AG09309 (cell line): ENCODE data around the gene ADGRL1.

Experiments used
- DNase-seq: peaks from one replicate; pipeline ENCODE4 v3.0.0-alpha.2; 2010; ENCODE audit warnings: low read depth
- H3K4me3 ChIP-seq: 2 replicates; pipeline ENCODE4 v1.5.1; 2011; ENCODE audit warnings: mild to moderate bottlenecking, low read depth, low read length, moderate library complexity; ENCODE audit not compliant: control insufficient read depth
- TF ChIP-seq, protein P1 (sequence below): IDR thresholded peaks from 2 replicates; pipeline ENCODE4 v1.5.1; 2011; ENCODE audit warnings: mild to moderate bottlenecking, low read depth, low read length, inconsistent platforms; ENCODE audit not compliant: insufficient read depth, control insufficient read depth; ENCODE audit errors: missing control alignments

ADGRL1 gene

DNA sequence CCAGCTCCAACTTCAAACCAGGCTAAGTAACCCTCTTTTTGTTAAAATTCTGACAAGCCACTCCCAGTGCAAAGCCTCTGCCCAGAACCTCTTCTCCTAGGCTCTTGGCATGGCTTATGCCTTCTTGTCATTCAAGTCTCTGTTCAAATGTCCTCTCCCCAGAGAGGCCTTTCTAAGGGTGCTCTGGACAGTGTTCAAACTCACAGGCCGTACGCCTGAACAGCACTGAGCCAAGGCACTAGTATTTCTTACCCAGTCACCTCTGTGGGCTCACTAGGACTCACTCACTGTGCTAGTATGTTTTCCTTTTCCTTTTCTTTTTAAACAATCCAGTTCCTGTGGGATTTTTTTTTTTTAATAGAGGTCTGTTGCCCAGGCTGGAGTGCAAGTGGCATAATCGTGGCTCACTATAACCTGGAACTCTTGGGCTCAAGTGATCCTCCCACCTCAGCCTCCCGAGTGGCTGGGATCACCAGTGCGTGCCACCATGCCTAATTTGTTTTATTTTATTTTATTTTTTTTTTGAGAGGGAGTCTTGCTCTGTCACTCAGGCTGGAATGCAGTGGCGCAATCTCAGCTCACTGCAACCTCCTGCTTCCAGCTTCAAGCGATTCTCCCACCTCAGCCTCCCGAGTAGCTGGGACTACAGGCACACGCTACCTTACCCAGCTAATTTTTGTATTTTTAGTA, 67.2 kb downstream of the ADGRL1 start:
- DNase-seq: no peak
- H3K4me3 ChIP-seq: no peak overlapping the region
- TF ChIP-seq, protein P1, sequence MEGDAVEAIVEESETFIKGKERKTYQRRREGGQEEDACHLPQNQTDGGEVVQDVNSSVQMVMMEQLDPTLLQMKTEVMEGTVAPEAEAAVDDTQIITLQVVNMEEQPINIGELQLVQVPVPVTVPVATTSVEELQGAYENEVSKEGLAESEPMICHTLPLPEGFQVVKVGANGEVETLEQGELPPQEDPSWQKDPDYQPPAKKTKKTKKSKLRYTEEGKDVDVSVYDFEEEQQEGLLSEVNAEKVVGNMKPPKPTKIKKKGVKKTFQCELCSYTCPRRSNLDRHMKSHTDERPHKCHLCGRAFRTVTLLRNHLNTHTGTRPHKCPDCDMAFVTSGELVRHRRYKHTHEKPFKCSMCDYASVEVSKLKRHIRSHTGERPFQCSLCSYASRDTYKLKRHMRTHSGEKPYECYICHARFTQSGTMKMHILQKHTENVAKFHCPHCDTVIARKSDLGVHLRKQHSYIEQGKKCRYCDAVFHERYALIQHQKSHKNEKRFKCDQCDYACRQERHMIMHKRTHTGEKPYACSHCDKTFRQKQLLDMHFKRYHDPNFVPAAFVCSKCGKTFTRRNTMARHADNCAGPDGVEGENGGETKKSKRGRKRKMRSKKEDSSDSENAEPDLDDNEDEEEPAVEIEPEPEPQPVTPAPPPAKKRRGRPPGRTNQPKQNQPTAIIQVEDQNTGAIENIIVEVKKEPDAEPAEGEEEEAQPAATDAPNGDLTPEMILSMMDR: no peak

DNA sequence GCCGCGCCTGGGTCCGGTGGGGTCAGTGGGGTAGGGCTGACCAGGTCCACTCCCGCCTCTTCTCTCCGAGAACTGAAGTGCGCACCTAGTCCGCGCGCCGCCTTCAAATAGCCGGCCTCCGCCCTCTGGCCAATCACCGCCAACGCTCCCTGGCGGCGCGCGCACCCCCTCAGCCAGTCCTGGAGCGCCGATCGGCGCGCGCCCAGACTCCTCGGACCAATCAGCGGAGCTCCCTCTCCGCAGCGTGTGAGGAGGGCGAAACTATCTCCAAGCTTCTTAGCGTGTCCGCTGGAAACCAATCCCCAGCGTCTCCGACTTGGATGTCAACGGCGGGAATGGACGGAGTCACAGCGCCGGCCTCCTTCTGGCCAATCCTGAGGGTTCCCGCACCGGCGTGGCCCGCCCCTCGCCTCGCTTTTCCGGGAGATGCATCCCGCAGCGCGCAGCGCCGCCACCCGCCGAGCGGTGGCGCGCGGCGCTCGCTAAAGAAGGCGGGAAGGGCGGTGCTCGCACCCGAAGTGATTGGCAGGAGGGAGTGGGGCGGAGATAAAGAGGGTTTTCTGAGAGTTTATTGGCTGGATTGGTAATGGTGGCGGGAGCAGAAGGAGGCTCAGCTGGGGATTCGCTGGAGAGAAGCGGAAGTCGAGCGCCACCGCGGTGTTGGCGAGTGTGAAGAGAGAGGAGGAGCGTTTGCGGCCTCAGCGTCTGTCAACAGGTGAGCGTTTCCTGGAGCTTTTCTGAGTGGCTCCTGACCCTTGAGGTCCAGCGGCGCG, 69.3 kb downstream of the ADGRL1 start, which contains the start of gene ASF1B:
ASF1B (minus strand) TSS at position 81 of the 773 bp plus-strand sequence. CDS start 133 bp downstream, outside the sequence.
- TF ChIP-seq, protein P1: peak; percentile 59
- DNase-seq: peak; percentile 100

DNA sequence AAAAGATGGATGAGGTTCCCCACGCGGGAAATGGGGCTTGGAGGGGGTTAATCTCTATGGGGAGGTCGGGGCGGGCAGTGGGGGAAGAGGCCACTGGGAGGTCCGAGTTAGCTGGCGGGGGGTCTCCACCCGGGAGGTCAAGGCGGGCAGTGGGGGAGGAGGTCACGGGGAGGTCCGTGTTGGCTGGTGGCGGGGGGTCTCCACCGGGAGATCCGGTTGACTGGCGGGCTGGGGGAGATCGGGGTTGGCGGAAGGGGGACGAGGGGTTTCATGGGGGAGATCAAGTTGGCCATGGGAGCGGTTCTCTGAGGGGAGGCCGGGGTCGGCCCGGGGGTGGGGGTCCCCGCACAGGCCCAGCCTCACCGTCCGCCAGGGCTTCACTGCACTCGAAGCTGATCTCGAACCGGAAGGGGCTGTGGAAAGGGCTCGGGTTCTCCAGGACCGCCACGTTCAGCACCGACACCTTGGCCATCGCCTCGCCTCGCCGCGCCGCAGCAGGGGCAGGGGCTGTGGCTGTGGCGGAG, 69.9 kb downstream of the ADGRL1 start:
- no peak for DNase-seq
- peak overlapping the region; percentile 76 for H3K4me3 ChIP-seq
- TF ChIP-seq, protein P1: no peak

More for the DNA sequence above, 69.3 kb downstream of the ADGRL1 start, which contains the start of gene ASF1B:
- peak within 1 kb of the TSS; percentile 87 for H3K4me3 ChIP-seq

DNA sequence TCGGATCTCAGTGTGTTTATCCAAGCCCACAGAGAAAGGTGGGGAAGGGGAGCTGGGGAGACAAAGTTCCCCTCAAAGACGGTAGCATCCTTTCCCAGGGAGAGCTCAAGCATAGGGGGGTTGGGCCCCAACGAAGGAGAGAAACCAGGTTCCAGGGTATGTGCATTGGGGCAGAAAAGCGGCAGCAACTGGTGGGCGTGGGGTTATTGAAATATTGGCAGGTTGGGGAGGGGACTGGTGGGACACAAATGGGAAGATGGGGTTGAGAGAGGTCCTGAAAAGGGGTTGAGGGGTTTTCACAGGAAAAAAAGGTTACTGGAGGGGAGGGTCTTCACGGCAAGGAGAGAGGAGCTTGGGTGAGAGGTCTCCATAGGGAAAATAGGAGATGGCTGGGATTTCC, 70.6 kb downstream of the ADGRL1 start:
- DNase-seq: no peak
- peak overlapping the region; percentile 76 for H3K4me3 ChIP-seq
- TF ChIP-seq, protein P1: no peak

DNA sequence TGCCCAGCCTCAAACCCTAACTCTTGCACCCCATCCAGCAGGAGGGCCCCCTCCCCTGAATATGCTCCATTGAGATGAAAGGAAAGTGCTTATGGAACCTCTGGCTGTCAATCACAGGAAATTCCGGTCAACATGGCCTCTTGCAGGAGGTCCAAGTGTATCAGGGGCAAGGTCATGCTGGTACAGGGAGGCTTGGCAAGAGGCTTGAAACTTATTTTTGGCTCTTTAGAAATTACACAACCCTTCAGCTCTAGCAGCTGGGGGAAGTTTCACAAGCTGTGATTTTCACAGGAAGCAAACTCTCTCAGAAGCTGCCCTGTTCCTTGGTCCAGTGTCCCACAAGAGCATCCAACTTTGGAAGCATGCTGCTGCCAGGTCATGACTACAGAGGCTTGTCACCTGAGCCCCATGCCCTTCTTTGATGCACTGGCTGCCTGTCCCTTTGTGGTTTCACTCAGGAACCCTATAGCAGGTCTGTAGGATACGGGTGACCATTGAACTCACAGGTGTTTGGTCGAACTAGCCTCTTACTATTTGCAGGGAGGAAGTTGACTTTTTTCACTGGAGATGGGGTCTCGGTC, 78.0 kb downstream of the ADGRL1 start:
- DNase-seq: no peak
- TF ChIP-seq, protein P1: no peak
- H3K4me3 ChIP-seq: no peak overlapping the region

DNA sequence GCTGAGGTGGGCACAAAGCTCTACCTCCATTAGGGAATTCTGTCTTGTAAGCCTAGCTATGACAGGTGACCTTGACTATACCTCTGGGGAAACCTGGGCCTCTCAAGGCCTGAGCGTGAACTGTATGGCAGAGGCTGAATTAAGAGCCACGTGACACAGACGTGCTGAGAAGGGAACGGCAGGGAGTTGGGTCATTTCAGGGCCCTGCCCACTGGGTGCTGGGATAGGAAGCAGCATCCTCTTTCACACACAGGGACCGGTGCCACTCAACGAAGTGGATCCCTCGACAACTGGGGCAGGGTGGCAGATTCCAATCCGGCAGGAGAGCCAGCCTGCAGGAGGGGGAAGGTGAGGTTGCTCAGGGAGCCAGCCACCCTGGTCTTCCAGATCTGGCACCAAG, 78.8 kb downstream of the ADGRL1 start:
- no peak for DNase-seq
- TF ChIP-seq, protein P1: no peak

More for the DNA sequence above, 78.8 kb downstream of the ADGRL1 start:
- H3K4me3 ChIP-seq: no peak overlapping the region
